COLO668 (cell line): Measurements from ENCODE around the gene BRK1.
"Not testable (repeated sequence)": the region's sequence is repeated elsewhere in the genome, so short reads cannot be mapped to it uniquely, and the experiment has no call there.

Experiments used
- DNase-seq: peaks from one replicate; lab custom pipeline; 2025; ENCODE audit not compliant: unreplicated experiment; lab: John Stamatoyannopoulos, UW

The BRK1 gene

GRCh38 chr3:10176150-10176549 is 60.7 kb downstream of the BRK1 start:
- not testable (repeated sequence) for DNase-seq
